GM12873 (cell line): Measurements from ENCODE around the gene DENND5B.

Source experiments
- TF ChIP-seq, protein P1 (sequence below): IDR thresholded peaks from 2 replicates; pipeline ENCODE4 v1.5.1; 2012; ENCODE audit warnings: low read depth, mild to moderate bottlenecking, moderate library complexity, low read length, control low read depth; ENCODE audit not compliant: insufficient read depth; ENCODE audit errors: missing control alignments

The DENND5B gene

GRCh38 chr12:31496257-31496656 lies 94.7 kb downstream of the DENND5B start:
- TF ChIP-seq, protein P1, sequence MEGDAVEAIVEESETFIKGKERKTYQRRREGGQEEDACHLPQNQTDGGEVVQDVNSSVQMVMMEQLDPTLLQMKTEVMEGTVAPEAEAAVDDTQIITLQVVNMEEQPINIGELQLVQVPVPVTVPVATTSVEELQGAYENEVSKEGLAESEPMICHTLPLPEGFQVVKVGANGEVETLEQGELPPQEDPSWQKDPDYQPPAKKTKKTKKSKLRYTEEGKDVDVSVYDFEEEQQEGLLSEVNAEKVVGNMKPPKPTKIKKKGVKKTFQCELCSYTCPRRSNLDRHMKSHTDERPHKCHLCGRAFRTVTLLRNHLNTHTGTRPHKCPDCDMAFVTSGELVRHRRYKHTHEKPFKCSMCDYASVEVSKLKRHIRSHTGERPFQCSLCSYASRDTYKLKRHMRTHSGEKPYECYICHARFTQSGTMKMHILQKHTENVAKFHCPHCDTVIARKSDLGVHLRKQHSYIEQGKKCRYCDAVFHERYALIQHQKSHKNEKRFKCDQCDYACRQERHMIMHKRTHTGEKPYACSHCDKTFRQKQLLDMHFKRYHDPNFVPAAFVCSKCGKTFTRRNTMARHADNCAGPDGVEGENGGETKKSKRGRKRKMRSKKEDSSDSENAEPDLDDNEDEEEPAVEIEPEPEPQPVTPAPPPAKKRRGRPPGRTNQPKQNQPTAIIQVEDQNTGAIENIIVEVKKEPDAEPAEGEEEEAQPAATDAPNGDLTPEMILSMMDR = no peak

- TF ChIP-seq, protein P1 = no peak
These were observed 96.5 kb downstream of the DENND5B start for GRCh38 chr12:31494455-31494854.

DNA sequence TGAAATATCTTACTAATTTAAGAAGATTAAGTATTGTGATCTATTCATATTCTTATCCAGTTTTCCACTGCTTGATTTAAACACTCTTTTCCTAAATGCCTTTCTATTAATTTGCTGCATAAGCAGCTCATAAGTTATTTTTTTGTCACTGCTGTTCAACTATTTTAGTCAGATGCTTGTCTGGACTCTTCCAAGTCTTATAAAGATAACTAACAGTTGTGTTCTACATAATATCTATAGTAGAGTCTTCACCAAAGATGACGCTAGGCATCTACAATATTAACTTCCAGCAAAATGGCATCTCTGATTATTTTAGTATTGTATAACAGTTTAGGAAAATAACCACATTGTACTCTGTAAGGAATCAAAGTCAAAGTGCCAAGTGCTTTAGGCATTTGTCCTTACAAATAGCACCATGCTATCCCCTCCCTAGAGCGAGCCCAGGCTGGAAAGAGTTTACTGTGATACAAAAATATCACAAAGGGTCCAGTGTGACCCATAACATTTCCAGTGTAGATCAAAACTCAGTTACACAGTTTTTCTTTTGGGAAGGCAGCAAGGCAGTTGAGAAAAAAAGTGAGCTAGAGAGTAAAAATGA lies 98.2 kb downstream of the DENND5B start:
- TF ChIP-seq, protein P1 = no peak

DNA sequence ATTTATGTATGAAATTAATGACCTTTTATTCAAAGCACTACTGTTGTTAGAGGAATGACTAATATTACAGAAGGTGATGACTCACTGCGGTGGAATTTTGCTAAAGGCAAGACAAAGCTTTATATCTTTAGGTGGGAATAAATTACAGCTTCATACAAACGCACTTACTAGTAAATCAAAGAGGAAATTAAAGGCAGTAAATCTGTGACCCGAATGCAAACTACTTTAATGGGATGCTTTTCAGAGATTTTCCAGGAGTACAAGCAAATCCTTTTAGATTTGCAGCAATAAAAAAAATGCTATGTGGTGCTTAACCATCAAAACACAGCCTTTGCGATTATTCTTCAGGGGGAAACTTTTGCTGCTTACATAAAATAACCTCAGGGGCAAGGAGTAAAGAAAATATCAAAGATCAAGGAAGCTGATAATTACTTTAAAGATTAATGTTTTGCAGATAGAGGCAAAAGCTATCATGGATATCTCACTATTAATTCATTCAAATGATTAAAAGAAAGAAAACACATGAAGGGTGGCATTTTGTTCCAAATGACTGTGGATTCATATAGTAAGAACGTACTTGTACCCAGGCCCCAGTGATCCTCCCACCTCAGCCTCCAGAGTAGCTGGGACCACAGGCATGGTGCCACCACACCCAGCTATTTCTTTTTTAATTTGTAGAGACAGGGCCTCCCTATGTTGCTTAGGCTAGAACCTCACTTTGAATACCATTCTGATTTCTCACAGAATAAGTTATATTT lies 98.9 kb downstream of the DENND5B start:
- TF ChIP-seq, protein P1 = no peak

DNA sequence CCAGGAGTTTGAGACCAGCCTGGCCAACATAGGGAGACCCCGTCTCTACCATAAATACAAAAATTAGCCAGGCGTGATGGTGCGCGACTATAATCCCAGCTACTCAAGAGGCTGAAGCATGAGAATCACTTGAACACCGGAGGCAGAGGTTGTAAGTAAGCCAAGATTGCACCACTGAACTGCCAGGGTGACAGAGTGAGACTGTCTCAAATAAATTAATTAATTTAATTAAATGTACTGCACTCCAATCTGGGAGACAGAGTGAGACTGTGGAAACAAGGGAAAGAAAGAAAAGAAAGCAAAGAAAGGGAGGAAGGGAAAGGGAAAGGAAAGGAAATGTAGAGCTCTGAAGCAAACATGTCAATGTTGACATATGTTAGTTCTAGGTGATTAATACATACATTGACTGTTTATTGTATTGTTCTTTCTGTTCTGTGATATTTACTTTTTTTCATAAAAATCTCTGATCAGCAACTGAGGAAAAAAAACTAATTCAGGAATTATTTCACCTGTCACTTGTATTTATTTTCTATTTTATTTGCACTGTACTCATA lies 99.6 kb downstream of the DENND5B start:
- TF ChIP-seq, protein P1 = no peak

GRCh38 chr12:31488737-31489338 lies 102.1 kb downstream of the DENND5B start:
- TF ChIP-seq, protein P1 = no peak

- TF ChIP-seq, protein P1 = no peak
These were observed 105.4 kb downstream of the DENND5B start for GRCh38 chr12:31485571-31485970.
